LNCAP (cell line): Measurements from ENCODE around the gene CCDC171.

Source experiments
- TF ChIP-seq, protein P1 (sequence below): fragments of 450-650 bp; IDR thresholded peaks from 2 replicates; pipeline ENCODE4 v1.5.1; 2017; ENCODE audit warnings: mild to moderate bottlenecking

CCDC171 gene

GRCh38 chr9:15670894-15671293, 118.1 kb downstream of the CCDC171 start:
- TF ChIP-seq, protein P1, sequence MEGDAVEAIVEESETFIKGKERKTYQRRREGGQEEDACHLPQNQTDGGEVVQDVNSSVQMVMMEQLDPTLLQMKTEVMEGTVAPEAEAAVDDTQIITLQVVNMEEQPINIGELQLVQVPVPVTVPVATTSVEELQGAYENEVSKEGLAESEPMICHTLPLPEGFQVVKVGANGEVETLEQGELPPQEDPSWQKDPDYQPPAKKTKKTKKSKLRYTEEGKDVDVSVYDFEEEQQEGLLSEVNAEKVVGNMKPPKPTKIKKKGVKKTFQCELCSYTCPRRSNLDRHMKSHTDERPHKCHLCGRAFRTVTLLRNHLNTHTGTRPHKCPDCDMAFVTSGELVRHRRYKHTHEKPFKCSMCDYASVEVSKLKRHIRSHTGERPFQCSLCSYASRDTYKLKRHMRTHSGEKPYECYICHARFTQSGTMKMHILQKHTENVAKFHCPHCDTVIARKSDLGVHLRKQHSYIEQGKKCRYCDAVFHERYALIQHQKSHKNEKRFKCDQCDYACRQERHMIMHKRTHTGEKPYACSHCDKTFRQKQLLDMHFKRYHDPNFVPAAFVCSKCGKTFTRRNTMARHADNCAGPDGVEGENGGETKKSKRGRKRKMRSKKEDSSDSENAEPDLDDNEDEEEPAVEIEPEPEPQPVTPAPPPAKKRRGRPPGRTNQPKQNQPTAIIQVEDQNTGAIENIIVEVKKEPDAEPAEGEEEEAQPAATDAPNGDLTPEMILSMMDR = no peak

- TF ChIP-seq, protein P1 = no peak
Measured at GRCh38 chr9:15693701-15694100, 140.9 kb downstream of the CCDC171 start.

GRCh38 chr9:15696979-15697378, 144.1 kb downstream of the CCDC171 start:
- TF ChIP-seq, protein P1 = no peak

GRCh38 chr9:15697446-15697851, 144.6 kb downstream of the CCDC171 start:
- TF ChIP-seq, protein P1 = no peak

GRCh38 chr9:15707000-15707399, 154.2 kb downstream of the CCDC171 start:
- TF ChIP-seq, protein P1 = no peak

DNA sequence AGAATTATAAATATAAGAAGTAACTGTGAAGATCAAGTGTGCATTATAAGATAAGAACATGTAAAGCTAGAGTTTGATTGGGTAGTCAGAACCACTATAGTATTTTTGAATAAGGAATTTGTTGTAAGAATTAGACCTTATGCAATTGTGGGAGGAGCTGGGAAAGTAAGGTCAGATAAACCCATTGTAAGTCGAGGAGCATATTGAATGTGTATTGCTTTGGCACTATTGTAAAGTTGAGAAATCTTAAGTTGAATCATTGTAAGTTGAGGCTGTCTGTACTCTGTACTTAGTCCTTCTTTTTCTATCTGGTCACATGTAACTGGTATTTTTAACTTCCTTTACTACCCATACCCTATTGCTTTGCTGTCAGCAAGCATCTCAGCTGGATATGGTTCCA, 158.7 kb downstream of the CCDC171 start:
- TF ChIP-seq, protein P1 = no peak

DNA sequence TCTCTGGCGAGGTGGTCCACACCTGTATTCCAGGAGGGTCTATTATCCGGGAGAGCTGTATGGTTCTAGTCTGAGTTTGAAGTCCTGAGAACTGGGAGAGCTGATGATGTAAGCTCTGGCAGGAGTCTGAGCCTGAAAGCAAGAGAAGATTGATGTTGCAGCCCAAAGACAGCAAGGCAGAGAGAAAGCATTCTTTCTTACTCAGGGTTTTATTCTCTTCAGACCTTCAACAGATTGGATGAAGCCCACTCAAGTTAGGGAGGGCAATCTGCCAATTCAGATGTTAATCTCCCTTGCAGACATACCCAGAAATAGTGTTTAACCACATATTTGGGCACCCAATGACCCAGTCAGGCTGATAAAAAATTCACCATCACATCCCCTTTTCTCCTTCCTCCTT, 159.1 kb downstream of the CCDC171 start:
- TF ChIP-seq, protein P1 = no peak

GRCh38 chr9:15714746-15715145, 161.9 kb downstream of the CCDC171 start:
- TF ChIP-seq, protein P1 = no peak
